CD14-positive monocyte (primary cell): Measurements from ENCODE around the gene PAQR7. TPM values are rescaled to one million over a fixed set of nuclear protein-coding genes. Genes with fewer than 3 reads are reported as not detected.

Experiments
- DNase-seq, 3 donors: peaks; one replicate each; pipeline ENCODE4 v3.0.0-alpha.2; 2011 to 2022
- H2AFZ ChIP-seq: 2 replicates; pipeline ENCODE4 v1.6.0; 2012; ENCODE audit warnings: mild to moderate bottlenecking, low read depth, low read length, inconsistent platforms; ENCODE audit not compliant: insufficient read depth, poor library complexity, severe bottlenecking
- H3K27ac ChIP-seq, 2 donors: 1 replicate in 1 of 2; 2 replicates in 1 of 2; pipeline ENCODE4 v1.5.1; 2012 to 2013; ENCODE audit warnings: low read length in 2 of 2, control low read depth in 1 of 2, inconsistent platforms in 1 of 2, low read depth in 1 of 2, mild to moderate bottlenecking in 1 of 2
- H3K27me3 ChIP-seq, 2 donors: one replicate each; pipeline versions ENCODE4 v1.6.0 to v1.6.1; 2011 to 2013; ENCODE audit warnings: low read length in 2 of 2; ENCODE audit not compliant: control insufficient read depth in 2 of 2, insufficient read depth in 2 of 2
- H3K36me3 ChIP-seq, 2 donors: replicated peaks in 1 of 2; 1 replicate in 1 of 2; 2 replicates in 1 of 2; pipeline versions ENCODE4 v1.5.1 to v1.6.1; 2012 to 2013; ENCODE audit warnings: low read length in 2 of 2, control low read depth in 1 of 2, inconsistent platforms in 1 of 2, mild to moderate bottlenecking in 1 of 2; ENCODE audit not compliant: insufficient read depth in 2 of 2, control insufficient read depth in 1 of 2
- H3K4me1 ChIP-seq, 2 donors: 1 replicate in 1 of 2; 2 replicates in 1 of 2; pipeline versions ENCODE4 v1.5.1 to v1.6.1; 2012 to 2013; ENCODE audit warnings: low read length in 2 of 2, control low read depth in 1 of 2, inconsistent platforms in 1 of 2, mild to moderate bottlenecking in 1 of 2, moderate library complexity in 1 of 2; ENCODE audit not compliant: insufficient read depth in 2 of 2, control insufficient read depth in 1 of 2
- H3K4me2 ChIP-seq: replicated peaks from 2 replicates; pipeline ENCODE3; 2012; ENCODE audit warnings: low read length, moderate library complexity, mild to moderate bottlenecking; ENCODE audit not compliant: poor library complexity, severe bottlenecking; ENCODE audit errors: extremely low read depth
- H3K4me3 ChIP-seq, 3 experiments: fragments of 200-600 bp in 1 of 3; sonication (generic) in 1 of 3; replicated peaks in 1 of 3; 1 replicate in 2 of 3; 2 replicates in 1 of 3; pipeline ENCODE4 v1.5.1; 2011 to 2013; ENCODE audit warnings: low read length in 3 of 3, mild to moderate bottlenecking in 3 of 3, control low read depth in 2 of 3, low read depth in 2 of 3, inconsistent platforms in 1 of 3, moderate library complexity in 1 of 3
- H3K79me2 ChIP-seq: 2 replicates; pipeline ENCODE4 v1.6.0; 2012; ENCODE audit warnings: mild to moderate bottlenecking, control low read depth, inconsistent platforms, low read length, moderate library complexity; ENCODE audit not compliant: insufficient read depth
- H3K9ac ChIP-seq: 2 replicates; pipeline ENCODE4 v1.6.0; 2017; ENCODE audit warnings: low read length, mild to moderate bottlenecking; ENCODE audit not compliant: insufficient read depth, poor library complexity, severe bottlenecking
- H3K9me3 ChIP-seq, 2 donors: replicated peaks in 1 of 2; 1 replicate in 1 of 2; 2 replicates in 1 of 2; pipeline versions ENCODE4 v1.5.1 to v1.6.1; 2012 to 2013; ENCODE audit warnings: low read length in 2 of 2, control low read depth in 1 of 2; ENCODE audit not compliant: control insufficient read depth in 1 of 2, insufficient read depth in 1 of 2
- H4K20me1 ChIP-seq: 2 replicates; pipeline ENCODE4 v1.6.0; 2012; ENCODE audit warnings: mild to moderate bottlenecking, low read length, control low read depth, moderate library complexity; ENCODE audit not compliant: insufficient read depth
- H3K27ac Mint-ChIP-seq, 7 donors: one replicate each; pipeline ENCODE4 v1.8.0; 2020; ENCODE audit warnings: mild to moderate bottlenecking in 7 of 7, mixed read lengths in 7 of 7, moderate library complexity in 6 of 7, inconsistent platforms in 2 of 7
- H3K27me3 Mint-ChIP-seq, 3 donors: one replicate each; pipeline ENCODE4 v1.8.0; 2021 to 2022; ENCODE audit warnings: low read depth in 3 of 3, mild to moderate bottlenecking in 3 of 3, mixed read lengths in 3 of 3, moderate library complexity in 3 of 3, inconsistent platforms in 1 of 3
- H3K36me3 Mint-ChIP-seq, 2 donors: one replicate each; pipeline ENCODE4 v1.8.0; 2020; ENCODE audit warnings: mixed read lengths in 2 of 2, inconsistent platforms in 1 of 2, mild to moderate bottlenecking in 1 of 2
- H3K4me1 Mint-ChIP-seq: one replicate; pipeline ENCODE4 v1.8.0; 2020; ENCODE audit warnings: mild to moderate bottlenecking, mixed read lengths
- H3K4me3 Mint-ChIP-seq, 2 donors: one replicate each; pipeline ENCODE4 v1.8.0; 2020; ENCODE audit warnings: mild to moderate bottlenecking in 2 of 2, mixed read lengths in 2 of 2, moderate library complexity in 1 of 2
- H3K9me3 Mint-ChIP-seq, 7 donors: one replicate each; pipeline ENCODE4 v1.8.0; 2020 to 2022; ENCODE audit warnings: mixed read lengths in 7 of 7, mild to moderate bottlenecking in 6 of 7, moderate library complexity in 6 of 7, inconsistent platforms in 2 of 7
- CTCF ChIP-seq: fragments of 200-600 bp; IDR thresholded peaks from one replicate; pipeline ENCODE4 v1.8.0; 2022; ENCODE audit warnings: antibody characterized with exemption, mild to moderate bottlenecking
- WGBS: methylation state at CpG from one replicate; pipeline ENCODE4 v1.1.5; 2013; ENCODE audit warnings: missing lambda C conversion rate; ENCODE audit not compliant: insufficient coverage; 5-methylcytosine and 5-hydroxymethylcytosine counted together
- intact Hi-C, 2 donors: fragments of 100-400 bp; cut with micrococcal nuclease; formaldehyde crosslinking; loops; one replicate each; pipeline versions ENCODE4 v1.15.0 to v1.15.1; 2023
- polyA plus RNA-seq, 3 donors: library from polyadenylated mRNA; depleted of rRNA in 1 of 3; unstranded in 2 of 3; stranded (reverse) in 1 of 3; fragments of 300-500 nt in 2 of 3; fragments of >200 nt in 1 of 3; fragmentation: Illumina TruSeq in 2 of 3; gene quantifications; 1 replicate in 2 of 3; 2 replicates in 1 of 3; pipeline ENCODE4 v1.2.3, GENCODE V29; 2012 to 2021

Gene PAQR7
- polyA plus RNA-seq, 3 donors: 0.92 to 13.3 (median 1.0) TPM

- Mint-ChIP-seq H3K36me3 (peaks cover 0 to 3% of the 10 kb centered on the region in 2 donors), H3K27me3 (peaks cover 0 to 2% (median 1%) of the 10 kb centered on the region in 3 donors), H3K27ac (no peak overlapping the region), H3K9me3 (peaks cover 0 to 1% (median 0%) of the 10 kb centered on the region in 7 donors), H3K4me1 (peaks cover 9% of the 10 kb centered on the region), H3K4me3 (no peak overlapping the region)
- Histone ChIP-seq H3K36me3 (no peaks in the 10 kb centered on the region), H3K4me1 (peaks cover 8 to 16% of the 10 kb centered on the region in 2 donors), H3K79me2 (peaks cover 66% of the 10 kb centered on the region), H3K4me2 (no peak overlapping the region), H3K27ac (no peak overlapping the region), H2AFZ (no peak overlapping the region), H3K9ac (no peak overlapping the region), H3K27me3 (no peaks in the 10 kb centered on the region), H4K20me1 (no peaks in the 10 kb centered on the region), H3K9me3 (no peaks in the 10 kb centered on the region), H3K4me3 (no peak overlapping the region)
- WGBS: no CpG with 5 or more reads among the region's 2 CpGs
- no peak for TF ChIP-seq CTCF
- DNase-seq: no peak
- intact Hi-C loops: no loop called here
These were observed 21.0 kb downstream of the PAQR7 start for GRCh38 chr1:25854554-25854953.

GRCh38 chr1:25848531-25848930, 27.0 kb downstream of the PAQR7 start:
- Mint-ChIP-seq H3K36me3 (peaks cover 0 to 3% of the 10 kb centered on the region in 2 donors), H3K4me1 (peaks cover 22% of the 10 kb centered on the region), H3K27ac (no peak overlapping the region), H3K9me3 (no peaks in the 10 kb centered on the region), H3K27me3 (peaks cover 0 to 2% (median 1%) of the 10 kb centered on the region in 3 donors), H3K4me3 (no peak overlapping the region)
- Histone ChIP-seq H3K36me3 (no peaks in the 10 kb centered on the region), H3K27me3 (no peaks in the 10 kb centered on the region), H3K4me3 (no peak overlapping the region), H3K4me1 (peaks cover 8 to 25% of the 10 kb centered on the region in 2 donors), H2AFZ (peak overlapping the region; percentile 50), H3K9me3 (no peaks in the 10 kb centered on the region), H4K20me1 (no peaks in the 10 kb centered on the region), H3K4me2 (no peak overlapping the region), H3K27ac (no peak overlapping the region), H3K9ac (no peak overlapping the region), H3K79me2 (peaks cover 49% of the 10 kb centered on the region)
- no peak for DNase-seq
- WGBS: no CpG with 5 or more reads among the region's 1 CpG
- TF ChIP-seq CTCF: no peak
- intact Hi-C loops: no loop called here
